ENCODE data around the gene SFT2D3. TPM values are rescaled to one million over a fixed set of nuclear protein-coding genes. Genes with fewer than 3 reads are reported as not detected.

The SFT2D3 gene
- total RNA-seq, 4 donors from 2014 or later: 6.8 to 13.7 (median 8.3) TPM

GRCh38 chr2:127671557-127672302 is 29.6 kb upstream of the SFT2D3 start:
- 65% methylated on average over 13 of the region's 14 CpGs; no CpG with 5 or more reads in 1 of the 2 donors for WGBS, 2 donors (ENCODE audit: low coverage in 1 of 2)
- Histone ChIP-seq H3K36me3 (no peaks in the 10 kb centered on the region), H3K27me3 (peaks cover 72% of the 10 kb centered on the region), H3K9me3 (no peaks in the 10 kb centered on the region), H3K27ac (peak overlapping the region; percentile 84 to 95 (median 86)), H3K4me1 (peaks cover 3 to 25% (median 18%) of the 10 kb centered on the region in 4 donors), H3K4me3 (peak overlapping the region in 3 of 4 donors; percentile 42 to 70 (median 68))
- intact Hi-C loops (cut with DNase I; ENCODE audit: low total_unique reads) (no loop called here), in situ Hi-C loops (cut with MboI; ENCODE audit: low pct_ligation_motif_present in 1 of 4, low pct_unique_long_range_greater_than_20kb in 1 of 4, low sequenced_read_pairs in 3 of 4) (no loop called here)
- no peak for DNase-seq
- TF ChIP-seq EP300 (IDR thresholded peaks at IDR 0.05; ENCODE audit: low read depth) (no peak), POLR2A (IDR thresholded peaks at IDR 0.05) (no peak), POLR2AphosphoS5 (IDR thresholded peaks at IDR 0.05) (no peak)

- H3K27me3 ChIP-seq: peaks cover 73% of the 10 kb centered on the region
- WGBS, 2 donors (ENCODE audit: low coverage in 1 of 2): 51% methylated on average over 20 of the region's 20 CpGs; no CpG with 5 or more reads in 1 of the 2 donors
- peak overlapping the region; percentile 4 to 70 (median 55) for H3K4me3 ChIP-seq
- no peaks in the 10 kb centered on the region for H3K9me3 ChIP-seq
- TF ChIP-seq POLR2A (IDR thresholded peaks at IDR 0.05): no peak
- no peak for TF ChIP-seq POLR2AphosphoS5 (IDR thresholded peaks at IDR 0.05)
- TF ChIP-seq CTCF (IDR thresholded peaks at IDR 0.05): no peak
- no peak for TF ChIP-seq EP300 (IDR thresholded peaks at IDR 0.05; ENCODE audit: low read depth)
- peaks cover 5 to 25% (median 18%) of the 10 kb centered on the region in 4 donors for H3K4me1 ChIP-seq
- H3K36me3 ChIP-seq: no peaks in the 10 kb centered on the region
- no peak for DNase-seq
- H3K27ac ChIP-seq: peak overlapping the region; percentile 84 to 95 (median 86)
- intact Hi-C loops (cut with DNase I; ENCODE audit: low total_unique reads): no loop called here
- in situ Hi-C loops (cut with MboI; ENCODE audit: low pct_ligation_motif_present in 1 of 4, low pct_unique_long_range_greater_than_20kb in 1 of 4, low sequenced_read_pairs in 3 of 4): no loop called here
Observed at GRCh38 chr2:127672341-127673224, 28.7 kb upstream of the SFT2D3 start.

GRCh38 chr2:127673291-127674069 is 27.8 kb upstream of the SFT2D3 start:
- in situ Hi-C loops (cut with MboI; ENCODE audit: low pct_ligation_motif_present in 1 of 4, low pct_unique_long_range_greater_than_20kb in 1 of 4, low sequenced_read_pairs in 3 of 4) (no loop called here), intact Hi-C loops (cut with DNase I; ENCODE audit: low total_unique reads) (loop anchor here (2.0 kb wide), 1 partner anchor 19 kb away; no protein-coding TSS in a partner anchor)
- Histone ChIP-seq H3K27me3 (peaks cover 65% of the 10 kb centered on the region), H3K4me1 (peaks cover 5 to 25% (median 18%) of the 10 kb centered on the region in 4 donors), H3K9me3 (no peaks in the 10 kb centered on the region), H3K36me3 (no peaks in the 10 kb centered on the region), H3K27ac (peak overlapping the region; percentile 84 to 95 (median 86)), H3K4me3 (peak overlapping the region; percentile 42 to 77 (median 69))
- no peak for TF ChIP-seq POLR2AphosphoS5 (IDR thresholded peaks at IDR 0.05)
- TF ChIP-seq EP300 (IDR thresholded peaks at IDR 0.05; ENCODE audit: low read depth): no peak
- TF ChIP-seq CTCF (IDR thresholded peaks at IDR 0.05): no peak
- no peak for TF ChIP-seq POLR2A (IDR thresholded peaks at IDR 0.05)
- 67 to 74% methylated on average over 1 to 17 of the region's 17 CpGs for WGBS, 2 donors (ENCODE audit: low coverage in 1 of 2)
- DNase-seq: no peak

Data from transverse colon (tissue), 4 donors.